ENCODE results near the gene AMN1.
"Not testable (repeated sequence)": the region's sequence is repeated elsewhere in the genome, so short reads cannot be mapped to it uniquely, and the experiment has no call there.

The AMN1 gene

GRCh38 chr12:31733549-31734432 lies 5.0 kb upstream of the AMN1 start:
- FAIRE-seq; DNase-seq (ENCODE audit: extremely low spot score, insufficient read length, low read depth): not testable (repeated sequence)

- FAIRE-seq, result peak; percentile 52
- no peak for DNase-seq (ENCODE audit: extremely low spot score, insufficient read length, low read depth)
Measured at GRCh38 chr12:31732926-31733548, 4.2 kb upstream of the AMN1 start.

GRCh38 chr12:31731203-31731602 lies 2.4 kb upstream of the AMN1 start:
- DNase-seq (ENCODE audit: extremely low spot score, insufficient read length, low read depth), result not testable (repeated sequence)

GRCh38 chr12:31729705-31730104 lies 884 bp upstream of the AMN1 start:
- FAIRE-seq (no peak), DNase-seq (ENCODE audit: extremely low spot score, insufficient read length, low read depth) (no peak)

More at GRCh38 chr12:31731203-31731602, 2.4 kb upstream of the AMN1 start:
- not testable (repeated sequence) for FAIRE-seq

GRCh38 chr12:31728289-31728916 lies 418 bp downstream of the AMN1 start:
- FAIRE-seq (no peak), DNase-seq (ENCODE audit: extremely low spot score, insufficient read length, low read depth) (no peak)

GRCh38 chr12:31727192-31727591 lies 1.6 kb downstream of the AMN1 start:
- DNase-seq (ENCODE audit: extremely low spot score, insufficient read length, low read depth), result no peak

GRCh38 chr12:31726575-31726974 lies 2.2 kb downstream of the AMN1 start:
- FAIRE-seq, result no peak
- no peak for DNase-seq (ENCODE audit: extremely low spot score, insufficient read length, low read depth)

More at GRCh38 chr12:31727192-31727591, 1.6 kb downstream of the AMN1 start:
- FAIRE-seq, result no peak

GRCh38 chr12:31724557-31724956 lies 4.3 kb downstream of the AMN1 start:
- DNase-seq (ENCODE audit: extremely low spot score, insufficient read length, low read depth), result no peak
- no peak for FAIRE-seq

- DNase-seq (ENCODE audit: extremely low spot score, insufficient read length, low read depth), result no peak
- no peak for FAIRE-seq
Measured at GRCh38 chr12:31722580-31722979, 6.2 kb downstream of the AMN1 start.

GRCh38 chr12:31718542-31719198 lies 10.2 kb downstream of the AMN1 start:
- FAIRE-seq, result not testable (repeated sequence)

GRCh38 chr12:31716998-31717397 lies 11.8 kb downstream of the AMN1 start:
- not testable (repeated sequence) for FAIRE-seq; DNase-seq (ENCODE audit: extremely low spot score, insufficient read length, low read depth)

More at GRCh38 chr12:31718542-31719198, 10.2 kb downstream of the AMN1 start:
- not testable (repeated sequence) for DNase-seq (ENCODE audit: extremely low spot score, insufficient read length, low read depth)

GRCh38 chr12:31715283-31715825 lies 13.5 kb downstream of the AMN1 start:
- FAIRE-seq (peak; percentile 87), DNase-seq (ENCODE audit: extremely low spot score, insufficient read length, low read depth) (no peak)

GRCh38 chr12:31714406-31715271 lies 14.2 kb downstream of the AMN1 start:
- DNase-seq (ENCODE audit: extremely low spot score, insufficient read length, low read depth), result no peak
- no peak for FAIRE-seq

GRCh38 chr12:31712877-31713276 lies 15.9 kb downstream of the AMN1 start:
- DNase-seq (ENCODE audit: extremely low spot score, insufficient read length, low read depth) (no peak), FAIRE-seq (no peak)

GRCh38 chr12:31710021-31710818 lies 18.6 kb downstream of the AMN1 start:
- DNase-seq (ENCODE audit: extremely low spot score, insufficient read length, low read depth) (no peak), FAIRE-seq (no peak)

GRCh38 chr12:31708118-31708517 lies 20.7 kb downstream of the AMN1 start:
- FAIRE-seq; DNase-seq (ENCODE audit: extremely low spot score, insufficient read length, low read depth): not testable (repeated sequence)

GRCh38 chr12:31705621-31706020 lies 23.2 kb downstream of the AMN1 start:
- FAIRE-seq (no peak), DNase-seq (ENCODE audit: extremely low spot score, insufficient read length, low read depth) (no peak)

- no peak for FAIRE-seq
Measured at GRCh38 chr12:31702047-31702446, 26.8 kb downstream of the AMN1 start.

More at GRCh38 chr12:31702047-31702446, 26.8 kb downstream of the AMN1 start:
- no peak for DNase-seq (ENCODE audit: extremely low spot score, insufficient read length, low read depth)

All from GM18507 (cell line).